GM12878 (cell line): ENCODE results near the gene RBM6. TPM values are rescaled to one million over a fixed set of nuclear protein-coding genes. Genes with fewer than 3 reads are reported as not detected.

Experiments
- ATAC-seq: fragments of 200-7000 bp; cut with Tn5 transposase; 3 replicates; pipeline ENCODE4 v1.9.1; 2020; ENCODE audit warnings: mild to moderate bottlenecking, moderate library complexity
- BruUV-seq: library from RNA; stranded (reverse); fragments of 400-500 nt; replicated peaks from 2 replicates; lab custom pipeline; 2021; lab: Mats Ljungman, UMichigan
- CTCF ChIA-PET: fragments of 300-600 bp; sonication (Branson Sonifier 250); formaldehyde crosslinking; extraction: SDS; loops from one replicate; lab custom pipeline; 2021; ENCODE audit warnings: inconsistent platforms; lab: Yijun Ruan, JAX
- POLR2A ChIA-PET: fragments of 350-600 bp; formaldehyde crosslinking; extraction: SDS; loops from one replicate; lab custom pipeline; 2021; ENCODE audit warnings: inconsistent platforms; lab: Charles Lee
- RAD21 ChIA-PET: fragments of 300-600 bp; sonication (Branson Sonifier 250); formaldehyde crosslinking; loops from one replicate; lab custom pipeline; 2023; ENCODE audit warnings: antibody characterized with exemption; ENCODE audit not compliant: unreplicated experiment; lab: Charles Lee
- SMC1A ChIA-PET: fragments of 300-600 bp; sonication (Branson Sonifier 250); formaldehyde crosslinking; loops from one replicate; lab custom pipeline; 2023; ENCODE audit not compliant: unreplicated experiment, uncharacterized antibody; lab: Charles Lee
- DNase-seq: peaks from one replicate; pipeline ENCODE4 v3.0.0-alpha.2; 2011; ENCODE audit warnings: low read depth, low spot score
- FAIRE-seq: peaks from 3 replicates; lab custom pipeline; 2011; peaks lifted over from hg19 to GRCh38; lab: Jason Lieb, UNC
- H2AFZ ChIP-seq: 2 replicates; pipeline ENCODE4 v1.6.0; 2011; ENCODE audit warnings: low read depth, low read length, control low read depth; ENCODE audit not compliant: control insufficient read depth
- H3K27ac ChIP-seq: 2 replicates; pipeline ENCODE4 v1.5.1; 2011; ENCODE audit warnings: control low read depth; ENCODE audit not compliant: control insufficient read depth, insufficient read depth
- H3K27me3 ChIP-seq, 2 experiments: replicated peaks in 1 of 2; 2 replicates each; pipeline versions ENCODE4 v1.6.0 to v1.6.1; 2011; ENCODE audit warnings: low read length in 1 of 2; ENCODE audit not compliant: control insufficient read depth in 2 of 2, insufficient read depth in 2 of 2
- H3K36me3 ChIP-seq, 2 experiments: 2 replicates each; pipeline ENCODE4 v1.5.1; 2011; ENCODE audit warnings: low read length in 1 of 2; ENCODE audit not compliant: control insufficient read depth in 2 of 2, insufficient read depth in 2 of 2
- H3K4me1 ChIP-seq: 2 replicates; pipeline ENCODE4 v1.6.1; 2011; ENCODE audit warnings: mild to moderate bottlenecking, low read length, moderate library complexity, mixed read lengths; ENCODE audit not compliant: control insufficient read depth, insufficient read depth
- H3K4me2 ChIP-seq: 2 replicates; pipeline ENCODE4 v1.6.0; 2011; ENCODE audit warnings: control low read depth; ENCODE audit not compliant: control insufficient read depth, insufficient read depth
- H3K4me3 ChIP-seq: fragments of 200-600 bp; sonication (generic); 2 replicates; pipeline ENCODE4 v1.5.1; 2016
- H3K79me2 ChIP-seq: 2 replicates; pipeline ENCODE4 v1.6.0; 2011; ENCODE audit warnings: low read length; ENCODE audit not compliant: control insufficient read depth, insufficient read depth
- H3K9ac ChIP-seq: 2 replicates; pipeline ENCODE4 v1.8.0; 2011; ENCODE audit warnings: low read length, control low read depth, mixed read lengths; ENCODE audit not compliant: control insufficient read depth, insufficient read depth
- H3K9me3 ChIP-seq: replicated peaks from 3 replicates; pipeline ENCODE4 v1.5.1; 2011; ENCODE audit warnings: mild to moderate bottlenecking, low read length; ENCODE audit not compliant: control insufficient read depth, insufficient read depth
- H4K20me1 ChIP-seq: 2 replicates; pipeline ENCODE4 v1.6.0; 2011; ENCODE audit not compliant: control insufficient read depth, insufficient read depth
- ATF3 ChIP-seq: IDR thresholded peaks from 2 replicates; pipeline ENCODE4 v1.6.1; 2011; ENCODE audit warnings: low read depth, mild to moderate bottlenecking, low read length, moderate library complexity, borderline replicate concordance; ENCODE audit errors: extremely low read depth
- DPF2 ChIP-seq: fragments of 450-650 bp; IDR thresholded peaks from 2 replicates; pipeline ENCODE4 v1.6.1; 2017; ENCODE audit warnings: mild to moderate bottlenecking
- E2F4 ChIP-seq: IDR thresholded peaks from 2 replicates; pipeline ENCODE4 v1.6.1; 2012; ENCODE audit warnings: low read depth, low read length, improper control_type of control experiment
- ESRRA ChIP-seq: IDR thresholded peaks from 2 replicates; pipeline ENCODE4 v1.6.1; 2012; ENCODE audit warnings: mild to moderate bottlenecking, low read length, improper control_type of control experiment
- EZH2 ChIP-seq: IDR thresholded peaks from 2 replicates; pipeline ENCODE4 v1.6.1; 2012; ENCODE audit warnings: low read depth, mild to moderate bottlenecking, control low read depth, inconsistent platforms, low read length, borderline replicate concordance; ENCODE audit not compliant: control insufficient read depth
- FOXK2 ChIP-seq: fragments of 450-650 bp; IDR thresholded peaks from 2 replicates; pipeline ENCODE4 v1.6.1; 2017; ENCODE audit warnings: mild to moderate bottlenecking, moderate library complexity
- IRF4 ChIP-seq: IDR thresholded peaks from 2 replicates; pipeline ENCODE4 v1.6.1; 2011; ENCODE audit warnings: low read depth, low read length
- NR2C1 ChIP-seq: fragments of 450-650 bp; IDR thresholded peaks from 2 replicates; pipeline ENCODE4 v1.6.1; 2017; ENCODE audit warnings: antibody characterized with exemption, mild to moderate bottlenecking, moderate library complexity
- RBBP5 ChIP-seq: fragments of 200-600 bp; sonication (generic); conservative IDR thresholded peaks from 2 replicates; pipeline ENCODE4 v1.6.1; 2016
- RCOR1 ChIP-seq: conservative IDR thresholded peaks from 2 replicates; pipeline ENCODE4 v1.6.1; 2012; ENCODE audit warnings: low read depth, low read length, improper control_type of control experiment
- RELB ChIP-seq: fragments of 450-650 bp; IDR thresholded peaks from 2 replicates; pipeline ENCODE4 v1.6.1; 2017; ENCODE audit warnings: low read depth, mild to moderate bottlenecking, moderate library complexity
- WRNIP1 ChIP-seq: IDR thresholded peaks from 2 replicates; pipeline ENCODE4 v1.6.1; 2011; ENCODE audit warnings: low read depth, low read length, improper control_type of control experiment, borderline replicate concordance
- YBX1 ChIP-seq: fragments of 450-650 bp; IDR thresholded peaks from 2 replicates; pipeline ENCODE4 v1.6.1; 2016; ENCODE audit warnings: antibody characterized with exemption
- ZNF384 ChIP-seq: IDR thresholded peaks from 2 replicates; pipeline ENCODE4 v1.6.1; 2012; ENCODE audit warnings: low read depth, mild to moderate bottlenecking, low read length, improper control_type of control experiment, borderline replicate concordance
- ZSCAN29 ChIP-seq: fragments of 450-650 bp; IDR thresholded peaks from 2 replicates; pipeline ENCODE4 v1.6.1; 2017; ENCODE audit warnings: mild to moderate bottlenecking, moderate library complexity
- WGBS: methylation state at CpG from one replicate; pipeline ENCODE4 v1.1.6; 2016; ENCODE audit warnings: low lambda C conversion rate; ENCODE audit not compliant: insufficient replicate concordance, insufficient coverage; ENCODE audit errors: missing lambda C conversion rate; 5-methylcytosine and 5-hydroxymethylcytosine counted together
- in situ Hi-C: fragments of 300-500 bp; cut with MboI; formaldehyde crosslinking; loops from 9 replicates; pipeline ENCODE4 v1.14.3; 2018; ENCODE audit warnings: mixed read lengths
- intact Hi-C: fragments of 100-400 bp; cut with micrococcal nuclease; formaldehyde crosslinking; loops from one replicate; pipeline ENCODE4 v1.14.2; 2022; ENCODE audit not compliant: unreplicated experiment
- polyA plus RNA-seq, 11 experiments: library from polyadenylated mRNA; depleted of rRNA in 4 of 11; unstranded in 6 of 11; stranded (reverse) in 5 of 11; fragments of >200 nt; fragmentation: Nextera tagmentation in 4 of 11; fragmentation: Illumina TruSeq in 1 of 11; extraction: Ambion mirVana in 4 of 11; extraction: Trizol in 1 of 11; gene quantifications; 1 replicate in 1 of 11; 2 replicates in 10 of 11; pipeline versions ENCODE4 v1.2.1 to v1.2.3, GENCODE V29; 2011 to 2016; ENCODE audit warnings: inconsistent platforms in 2 of 11, missing spikeins in 2 of 11, low read depth in 1 of 11
- total RNA-seq, 4 experiments: library from RNA; depleted of rRNA in 3 of 4; stranded (reverse); fragments of >200 nt in 3 of 4; fragmentation: Illumina TruSeq in 1 of 4; extraction: Trizol in 1 of 4; gene quantifications; 2 replicates each; pipeline versions ENCODE4 v1.2.1 to v1.2.3, GENCODE V29; 2013 to 2021
- TF ChIP-seq, protein P1 (sequence below): fragments of 150-350 bp; IDR thresholded peaks from 2 replicates; pipeline ENCODE4 v1.6.1; 2016; ENCODE audit warnings: low read depth, low read length

The RBM6 gene
- total and polyA plus RNA-seq, 10 of the 15 experiments (the other 5 are each of a cell fraction or from before 2014, with no cell fraction given) = 45.3 to 103 (median 81.3) TPM

DNA sequence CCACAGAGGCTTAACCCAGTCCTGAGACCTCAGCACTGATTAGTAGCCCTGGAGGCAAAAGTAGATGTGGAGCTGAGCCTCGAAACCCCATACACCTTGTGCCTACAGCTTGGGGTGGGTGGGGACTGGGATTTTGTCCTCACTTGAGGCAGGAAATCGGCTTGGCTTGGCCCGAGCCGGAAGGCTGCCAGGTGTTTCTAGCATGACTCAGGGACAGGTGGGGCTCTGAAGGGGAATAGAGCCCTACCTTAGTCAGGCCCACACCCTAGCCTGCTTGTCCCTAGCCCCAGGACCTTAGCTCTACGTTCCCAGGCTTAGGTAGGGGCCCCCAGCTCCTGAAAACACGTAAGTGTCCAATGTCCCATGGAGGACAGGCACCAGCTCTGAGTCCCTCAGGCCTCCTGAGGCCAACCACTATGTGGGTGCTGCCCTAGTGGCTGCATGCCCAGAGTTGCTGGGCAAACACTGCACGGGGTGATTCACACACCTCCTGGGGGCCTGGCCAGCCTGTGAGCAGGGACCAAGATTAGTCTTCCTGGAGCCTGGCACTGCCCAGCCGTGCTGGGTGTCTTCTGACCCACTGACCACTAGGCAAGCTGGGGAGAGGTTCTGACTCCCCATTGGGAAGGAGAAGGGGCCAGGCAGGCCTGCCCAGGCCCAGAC, 39.3 kb upstream of the RBM6 start:
- Histone ChIP-seq H3K79me2 (no peaks in the 10 kb centered on the region), H3K9ac (no peak overlapping the region), H3K4me3 (no peak overlapping the region), H3K9me3 (no peaks in the 10 kb centered on the region), H3K4me2 (peak overlapping the region; percentile 43), H3K27ac (no peak overlapping the region), H2AFZ (no peak overlapping the region; the same call in 1 of the 2 replicates), H3K36me3 (no peaks in the 10 kb centered on the region), H3K27me3 (no peaks in the 10 kb centered on the region), H3K4me1 (peaks cover 20% of the 10 kb centered on the region), H4K20me1 (no peaks in the 10 kb centered on the region)
- SMC1A ChIA-PET = interaction anchor here (0.7 to 2.6 kb wide), 8 partner anchors 18 to 96 kb away, joined by 3 to 13 read pairs (median 3); partner anchors contain the start of gene MON1A
- DNase-seq = no peak
- FAIRE-seq = no peak
- intact Hi-C loops = no loop called here
- CTCF ChIA-PET = interaction anchor here (1.1 to 3.8 kb wide), 7 partner anchors 11 to 690 kb away, joined by 3 to 28 read pairs (median 5); partner anchors contain the start of gene INKA1
- ATAC-seq = no peak
- WGBS = 24% methylated on average over 8 of the region's 8 CpGs
- RAD21 ChIA-PET = interaction anchor here (0.6 to 1.6 kb wide), 4 partner anchors 29 to 98 kb away, joined by 3 to 4 read pairs (median 3); partner anchors contain the start of genes INKA1, MON1A and RBM6
- TF ChIP-seq NR2C1 (no peak), EZH2 (no peak), ESRRA (no peak), RELB (no peak), IRF4 (no peak), RBBP5 (no peak), DPF2 (no peak), ZNF384 (no peak), RCOR1 (no peak), YBX1 (no peak), FOXK2 (no peak), ZSCAN29 (no peak), WRNIP1 (no peak), E2F4 (no peak), ATF3 (no peak)
- TF ChIP-seq, protein P1, sequence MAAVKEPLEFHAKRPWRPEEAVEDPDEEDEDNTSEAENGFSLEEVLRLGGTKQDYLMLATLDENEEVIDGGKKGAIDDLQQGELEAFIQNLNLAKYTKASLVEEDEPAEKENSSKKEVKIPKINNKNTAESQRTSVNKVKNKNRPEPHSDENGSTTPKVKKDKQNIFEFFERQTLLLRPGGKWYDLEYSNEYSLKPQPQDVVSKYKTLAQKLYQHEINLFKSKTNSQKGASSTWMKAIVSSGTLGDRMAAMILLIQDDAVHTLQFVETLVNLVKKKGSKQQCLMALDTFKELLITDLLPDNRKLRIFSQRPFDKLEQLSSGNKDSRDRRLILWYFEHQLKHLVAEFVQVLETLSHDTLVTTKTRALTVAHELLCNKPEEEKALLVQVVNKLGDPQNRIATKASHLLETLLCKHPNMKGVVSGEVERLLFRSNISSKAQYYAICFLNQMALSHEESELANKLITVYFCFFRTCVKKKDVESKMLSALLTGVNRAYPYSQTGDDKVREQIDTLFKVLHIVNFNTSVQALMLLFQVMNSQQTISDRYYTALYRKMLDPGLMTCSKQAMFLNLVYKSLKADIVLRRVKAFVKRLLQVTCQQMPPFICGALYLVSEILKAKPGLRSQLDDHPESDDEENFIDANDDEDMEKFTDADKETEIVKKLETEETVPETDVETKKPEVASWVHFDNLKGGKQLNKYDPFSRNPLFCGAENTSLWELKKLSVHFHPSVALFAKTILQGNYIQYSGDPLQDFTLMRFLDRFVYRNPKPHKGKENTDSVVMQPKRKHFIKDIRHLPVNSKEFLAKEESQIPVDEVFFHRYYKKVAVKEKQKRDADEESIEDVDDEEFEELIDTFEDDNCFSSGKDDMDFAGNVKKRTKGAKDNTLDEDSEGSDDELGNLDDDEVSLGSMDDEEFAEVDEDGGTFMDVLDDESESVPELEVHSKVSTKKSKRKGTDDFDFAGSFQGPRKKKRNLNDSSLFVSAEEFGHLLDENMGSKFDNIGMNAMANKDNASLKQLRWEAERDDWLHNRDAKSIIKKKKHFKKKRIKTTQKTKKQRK = no peak
- POLR2A ChIA-PET = interaction anchor here (0.6 to 1.3 kb wide), 3 partner anchors 8 to 184 kb away, joined by 3 to 7 read pairs (median 3); no protein-coding TSS in a partner anchor
- in situ Hi-C loops = no loop called here
- BruUV-seq = no TSS peak
